HuH-7.5 (cell line): Measurements from ENCODE around the gene C11orf21.

Experiments
- DNase-seq: peaks from one replicate; pipeline ENCODE4 v3.0.0; 2011; ENCODE audit warnings: low spot score

Gene C11orf21

GRCh38 chr11:2320568-2321310, 19.0 kb upstream of the C11orf21 start:
- DNase-seq = no peak

DNA sequence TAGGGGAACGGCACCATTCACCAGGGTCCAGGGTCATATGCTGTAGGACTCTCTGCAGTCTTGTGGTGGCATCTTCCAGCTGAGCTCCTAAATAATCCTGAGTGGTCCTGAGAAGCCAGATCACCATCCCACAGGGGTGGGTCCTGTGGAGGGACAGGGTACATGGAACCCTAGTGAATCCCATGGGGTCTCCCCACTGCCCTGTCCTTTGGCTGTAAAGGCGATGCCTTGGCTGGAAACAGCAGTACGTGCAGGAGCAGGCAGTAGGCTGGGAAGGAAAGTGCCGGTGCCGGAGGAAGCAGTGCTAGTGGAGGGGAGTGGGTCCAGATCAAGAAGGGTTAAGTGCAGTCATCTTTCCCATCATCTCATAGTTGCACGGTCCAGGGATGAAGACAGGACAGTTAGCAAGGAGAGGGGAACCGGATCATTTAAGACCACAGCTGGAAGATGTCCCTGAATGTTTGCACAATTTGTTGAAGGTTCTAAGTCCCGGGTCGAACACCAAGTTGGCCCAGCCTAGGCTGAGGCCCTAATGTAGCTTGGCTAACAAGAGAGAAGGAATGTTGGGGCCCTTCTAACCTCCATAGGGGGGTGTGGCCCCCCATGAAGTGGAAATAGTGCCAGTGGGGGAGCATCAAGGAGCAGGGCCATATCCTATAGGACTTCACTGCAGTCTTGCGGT, 18.2 kb upstream of the C11orf21 start:
- DNase-seq = no peak

DNA sequence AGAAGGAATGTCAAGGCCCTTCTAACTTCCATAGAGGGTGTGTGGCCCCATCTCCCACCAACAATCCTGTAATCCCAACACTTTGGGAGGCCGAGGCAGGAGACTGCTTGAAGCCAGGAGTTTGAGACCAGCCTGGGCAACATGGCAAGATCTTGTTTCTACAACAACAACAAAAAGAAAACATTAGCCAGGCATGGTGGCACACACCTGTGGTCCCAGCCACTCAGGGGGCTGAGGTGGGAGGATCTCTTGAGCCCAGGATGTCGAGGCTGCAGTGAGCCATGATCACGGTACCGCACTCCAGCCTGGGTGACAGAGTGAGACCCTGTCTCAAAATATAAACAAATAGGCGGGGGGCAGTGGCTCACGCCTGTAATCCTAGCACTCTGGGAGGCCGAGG, 17.0 kb upstream of the C11orf21 start:
- no peak for DNase-seq

DNA sequence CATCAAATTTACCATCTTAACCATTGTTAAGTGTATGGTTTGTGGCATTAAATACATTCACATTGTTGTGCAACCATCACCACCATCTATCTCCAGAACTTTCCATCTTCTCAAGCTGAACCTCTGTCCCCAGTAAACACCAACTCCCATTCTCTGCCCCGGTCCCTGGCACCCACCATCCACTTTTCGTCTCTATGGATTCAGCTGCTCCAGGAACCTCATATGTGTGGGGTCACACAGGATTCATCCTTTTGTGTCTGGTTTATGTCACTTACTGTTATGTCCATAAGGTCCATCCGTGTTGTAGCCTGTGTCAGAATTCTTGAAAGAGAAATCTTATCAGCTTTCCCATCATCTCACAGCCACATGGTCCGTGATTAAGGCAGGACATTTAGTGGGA, 16.4 kb upstream of the C11orf21 start:
- no peak for DNase-seq

- DNase-seq = no peak
Observed at GRCh38 chr11:2317354-2318050, 15.8 kb upstream of the C11orf21 start.

- DNase-seq = no peak
Observed at GRCh38 chr11:2316963-2317244, 15.2 kb upstream of the C11orf21 start.

DNA sequence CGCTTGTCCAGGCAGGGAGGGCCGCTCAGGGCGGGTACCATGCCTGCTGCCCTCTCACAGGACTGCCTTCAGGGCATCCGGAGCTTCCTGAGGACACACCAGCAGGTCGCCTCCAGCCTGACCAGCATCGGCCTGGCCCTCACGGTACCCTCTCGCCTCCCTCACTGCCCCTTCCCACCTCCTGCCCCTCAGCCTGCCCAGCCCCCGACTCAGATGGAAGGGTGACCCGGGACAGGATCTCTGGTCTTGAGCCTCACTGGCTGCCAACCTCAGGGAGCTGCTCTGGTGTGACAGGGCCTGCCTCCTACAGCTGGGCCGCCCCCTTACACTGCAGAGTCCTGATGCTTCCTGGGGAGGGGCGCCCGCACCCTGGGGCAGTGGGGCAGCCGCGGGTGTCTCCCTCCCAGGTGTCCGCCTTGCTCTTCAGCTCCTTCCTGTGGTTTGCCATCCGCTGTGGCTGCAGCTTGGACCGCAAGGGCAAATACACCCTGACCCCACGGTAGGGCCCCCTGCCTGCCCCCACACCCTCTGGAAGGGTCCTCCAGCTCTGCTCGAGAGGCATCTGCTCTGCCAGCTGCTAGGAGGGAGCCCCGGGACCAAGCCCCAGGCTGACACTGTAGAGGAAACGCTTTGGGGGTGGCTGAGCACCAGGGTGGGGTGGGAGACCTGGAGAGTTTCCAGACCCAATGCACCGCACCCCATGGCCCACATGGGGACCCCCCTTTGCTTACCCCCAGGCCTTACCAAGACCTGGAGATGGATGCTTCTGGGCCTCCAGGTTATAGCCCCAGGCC, 14.6 kb upstream of the C11orf21 start:
- no peak for DNase-seq

- DNase-seq = no peak
Observed at GRCh38 chr11:2315395-2316168, 13.9 kb upstream of the C11orf21 start.

DNA sequence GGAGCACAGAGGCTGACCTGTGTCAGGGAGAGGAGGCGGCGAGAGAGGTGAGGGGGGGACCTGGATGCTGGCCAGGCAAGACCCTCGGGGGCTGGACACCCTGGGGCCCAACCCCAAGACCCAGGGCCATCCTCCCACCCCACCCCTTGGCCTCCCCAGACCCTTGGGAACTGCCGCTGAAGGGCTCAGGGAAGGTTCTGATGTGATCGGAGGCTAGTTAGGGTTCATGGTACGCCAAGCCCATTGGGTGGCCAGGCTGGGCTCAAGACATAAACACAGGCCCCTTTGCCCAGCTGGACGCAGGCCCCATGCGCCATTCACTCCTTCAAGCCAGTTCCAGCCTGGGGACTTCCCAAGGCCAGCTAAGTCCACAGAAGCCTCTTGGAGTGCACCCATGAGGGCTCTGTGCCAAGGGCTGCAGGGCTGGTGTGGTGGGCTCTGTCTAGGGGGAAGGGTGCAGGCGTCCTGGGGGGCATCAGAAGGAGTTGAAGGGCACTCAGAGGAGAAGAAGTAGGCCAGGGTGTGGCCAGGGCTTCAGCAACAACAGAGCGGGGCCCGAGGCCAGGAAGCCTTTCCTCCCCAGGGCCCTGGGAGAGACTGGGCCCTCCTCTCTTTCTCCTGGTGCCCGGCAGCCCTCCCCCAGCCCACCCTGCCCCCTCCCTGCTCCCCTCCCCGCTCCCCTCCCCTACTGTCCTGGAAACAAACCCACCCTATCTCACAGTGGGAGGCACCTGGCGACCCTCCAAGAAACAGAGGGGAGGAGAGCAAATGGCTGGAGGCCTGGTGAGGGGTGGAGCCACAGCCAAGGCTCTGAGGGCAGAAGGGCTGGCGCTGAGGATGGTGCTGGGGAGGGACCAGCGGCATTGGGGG, 13.0 kb upstream of the C11orf21 start:
- no peak for DNase-seq

GRCh38 chr11:2314136-2314524, 12.4 kb upstream of the C11orf21 start:
- no peak for DNase-seq

DNA sequence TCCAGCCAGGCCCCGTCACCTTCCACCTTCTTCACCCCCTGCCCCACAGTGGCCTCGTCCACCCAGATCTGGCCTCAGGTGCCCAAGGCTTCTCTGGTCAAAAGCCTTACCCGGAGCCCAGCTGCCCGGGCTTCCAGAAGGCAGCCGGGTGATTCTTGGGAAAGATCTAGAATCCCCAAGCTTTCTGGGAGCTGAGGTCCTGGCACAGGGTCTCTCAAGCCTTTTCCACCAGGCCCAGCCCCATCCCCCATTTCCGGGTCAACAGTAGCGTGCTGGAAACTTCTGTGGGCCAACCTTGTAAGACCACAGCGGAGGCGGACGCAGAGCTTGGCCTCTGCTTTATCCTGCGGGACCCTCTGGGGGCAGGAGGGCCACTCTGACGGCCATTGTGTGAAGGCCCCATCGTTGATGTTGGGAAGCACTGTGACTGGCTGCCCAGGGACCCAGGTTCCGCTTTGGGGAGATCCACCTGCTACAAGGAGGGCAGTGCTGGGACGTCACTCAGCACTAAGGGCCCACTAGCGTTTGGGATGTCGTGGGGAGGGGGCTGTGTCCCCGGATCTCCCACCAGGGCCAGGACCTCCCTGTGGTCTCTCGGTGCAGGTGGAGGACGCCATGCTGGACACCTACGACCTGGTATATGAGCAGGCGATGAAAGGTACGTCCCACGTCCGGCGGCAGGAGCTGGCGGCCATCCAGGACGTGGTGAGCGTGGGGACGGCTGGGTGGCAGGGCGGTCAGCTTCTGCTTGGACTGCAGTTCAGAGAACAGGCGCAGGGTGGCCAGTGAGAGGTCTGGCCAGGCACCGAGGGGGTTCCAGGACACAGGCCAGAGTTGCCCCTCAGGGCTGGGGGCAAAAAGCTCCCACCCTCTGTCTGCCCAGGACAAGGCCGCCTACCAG, 11.6 kb upstream of the C11orf21 start:
- DNase-seq = no peak

DNA sequence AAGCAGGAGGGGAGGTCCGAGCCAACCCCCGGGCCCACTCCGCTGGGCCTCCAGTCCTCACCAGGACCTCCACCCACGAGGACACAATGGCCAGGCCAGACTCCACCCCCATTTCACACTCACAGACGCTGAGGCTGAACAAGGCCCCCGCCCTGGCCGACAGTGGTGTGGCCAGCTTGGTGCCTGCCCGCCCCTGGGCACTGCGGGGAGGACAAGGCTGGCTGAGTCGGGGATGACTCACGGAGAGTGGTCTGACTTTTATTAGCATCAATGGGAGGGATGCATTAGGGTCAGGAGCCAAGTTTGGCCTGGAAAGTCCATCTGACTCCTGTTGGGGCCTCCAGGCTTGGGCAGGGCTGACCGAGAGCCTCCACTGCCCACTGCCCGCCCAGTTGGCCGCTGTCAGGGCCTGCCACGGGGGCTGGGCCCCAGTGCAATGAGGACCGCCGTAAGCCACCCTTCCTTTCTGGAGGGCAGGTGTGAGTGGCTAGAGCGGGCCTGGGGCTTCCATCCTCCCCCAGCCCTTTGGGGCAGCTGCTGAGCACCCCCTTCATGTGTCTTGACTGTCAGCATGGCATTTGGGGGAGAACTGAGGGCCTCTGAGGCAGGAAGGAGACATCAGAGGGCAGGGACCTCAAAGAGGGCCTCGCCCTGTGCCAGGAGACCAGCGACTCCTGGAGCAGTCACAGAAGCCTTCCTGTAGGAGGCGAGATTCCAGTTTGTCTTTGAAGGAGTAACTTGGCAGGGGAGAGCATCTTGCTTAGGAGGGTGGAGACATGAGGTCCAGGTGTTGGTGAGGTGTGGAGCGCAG, 10.7 kb upstream of the C11orf21 start:
- DNase-seq = no peak

DNA sequence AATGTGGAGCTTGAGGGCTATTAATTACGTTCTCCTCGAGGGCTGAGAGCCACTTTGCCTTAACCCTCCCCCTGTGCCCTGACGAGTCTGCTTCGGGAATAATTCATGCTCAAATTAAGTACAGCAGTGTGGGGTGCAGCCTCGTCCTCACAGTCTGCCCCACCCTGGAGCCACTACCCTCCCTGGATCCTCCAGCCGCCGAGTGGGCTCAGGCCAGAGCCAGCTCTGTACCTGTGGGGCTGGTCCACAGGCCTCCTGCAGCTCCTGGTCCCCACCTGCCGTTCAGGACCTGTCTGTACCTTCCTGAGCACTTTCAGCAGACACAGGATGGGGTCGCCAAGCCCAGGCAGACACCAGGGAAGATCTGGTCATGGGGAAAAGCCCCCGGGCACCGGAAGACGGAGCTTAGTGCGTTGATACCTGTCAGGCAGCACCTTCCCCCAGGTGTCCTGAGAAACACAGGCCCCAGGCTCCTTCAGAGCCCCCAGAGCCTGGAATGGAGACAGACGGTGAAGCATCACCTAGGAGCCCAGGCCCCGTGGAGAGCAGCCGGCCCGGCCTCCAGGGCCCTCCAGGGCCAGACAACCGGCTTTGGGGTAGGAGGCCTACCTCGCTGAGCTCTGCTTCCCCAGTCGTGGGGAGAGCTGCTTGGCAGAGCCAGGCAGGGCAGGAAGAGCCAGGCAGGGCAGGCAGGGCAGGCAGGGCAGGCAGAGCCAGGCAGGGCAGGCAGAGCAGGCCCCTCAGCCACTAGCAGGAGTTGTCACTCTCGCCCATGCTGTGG, 9.8 kb upstream of the C11orf21 start:
- DNase-seq = no peak

DNA sequence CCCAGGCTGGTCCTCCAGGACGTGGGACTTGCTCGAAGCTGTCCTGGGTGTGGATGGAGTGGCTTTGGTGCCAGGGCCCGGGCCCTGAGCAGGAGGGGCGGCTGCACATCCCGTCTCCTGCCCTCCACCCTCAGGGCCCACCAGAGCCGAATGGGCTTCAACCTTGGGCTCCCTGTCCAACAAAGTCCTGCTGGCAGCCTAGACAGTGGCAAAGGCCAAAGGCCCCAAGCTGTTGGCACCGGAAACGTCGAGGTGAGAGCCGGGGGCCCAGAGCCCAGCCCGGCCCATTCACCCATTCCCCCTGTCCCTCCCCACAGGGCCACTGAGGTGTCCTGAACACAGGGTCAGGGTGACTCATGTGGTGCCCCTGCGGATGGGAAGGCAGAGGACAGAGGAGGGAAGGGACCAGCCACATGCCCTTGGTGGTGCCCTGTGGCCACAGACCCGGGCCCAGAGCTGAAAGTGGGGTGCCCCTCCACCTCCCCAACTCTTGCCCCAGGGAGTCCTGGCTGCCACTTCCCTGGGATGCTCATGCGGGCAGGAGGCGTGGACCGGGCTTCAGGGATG, 9.2 kb upstream of the C11orf21 start:
- no peak for DNase-seq

DNA sequence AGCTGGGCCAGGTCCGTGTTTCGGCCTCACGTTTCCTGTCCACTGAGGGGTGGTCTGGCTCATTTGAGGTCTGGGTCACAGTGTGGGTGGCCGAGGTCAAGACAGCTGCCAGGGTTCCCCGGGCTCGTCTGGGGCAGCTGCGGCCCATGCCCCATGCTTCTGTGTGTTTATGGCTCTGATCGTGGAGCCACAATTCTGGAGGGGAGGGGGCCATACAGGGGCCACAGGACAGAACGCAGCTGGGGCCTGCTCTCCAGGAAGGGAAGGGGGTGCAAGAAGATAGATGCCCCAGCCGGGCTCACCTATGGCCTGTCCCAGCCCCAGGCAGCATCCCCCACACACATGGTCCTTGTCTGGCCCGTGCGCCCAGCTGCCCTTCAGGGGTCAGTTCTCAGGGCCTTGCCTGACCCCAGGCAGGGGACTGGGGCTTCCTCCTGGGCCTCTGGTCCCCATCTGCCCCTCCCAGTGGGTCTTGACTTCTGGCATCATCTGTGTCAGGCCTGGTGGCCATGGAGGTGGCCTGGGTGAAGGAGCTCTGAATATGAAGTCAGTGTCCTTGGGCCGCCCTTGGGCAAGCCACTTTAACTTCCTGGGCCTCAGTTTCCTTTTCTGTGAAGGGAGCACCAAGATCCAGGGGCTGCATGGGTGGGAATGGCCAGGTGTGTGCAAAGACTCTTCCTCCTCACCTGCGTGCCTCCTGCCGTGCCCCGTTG, 8.5 kb upstream of the C11orf21 start:
- no peak for DNase-seq

- DNase-seq = no peak
Observed at GRCh38 chr11:2309251-2310072, 7.7 kb upstream of the C11orf21 start.
